ENCODE data around the gene MAGI2.

Gene MAGI2

GRCh38 chr7:79361214-79361613, 92.3 kb downstream of the MAGI2 start:
- FAIRE-seq = no peak

- FAIRE-seq = no peak
Measured at GRCh38 chr7:79359827-79360226, 93.6 kb downstream of the MAGI2 start.

DNA sequence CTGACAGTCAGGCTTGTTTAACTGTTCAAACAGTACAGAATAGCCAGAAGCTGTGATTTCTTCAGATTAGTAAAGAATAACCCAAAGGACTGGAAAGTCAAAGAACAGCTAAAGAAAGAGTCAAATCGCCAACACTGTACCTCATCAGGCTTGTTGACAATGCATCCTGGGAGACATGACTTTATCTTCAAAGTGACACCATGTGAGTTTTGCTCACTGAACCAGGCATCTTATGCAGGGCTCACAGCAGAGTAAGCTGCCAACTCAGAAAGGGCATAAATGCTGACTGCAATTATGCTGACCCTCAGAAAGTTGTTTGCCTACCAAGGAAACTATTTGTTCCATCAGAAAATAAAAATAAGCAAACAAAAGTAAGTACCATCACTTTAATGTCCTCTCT, 96.4 kb downstream of the MAGI2 start:
- no peak for FAIRE-seq

- no peak for FAIRE-seq
Measured at GRCh38 chr7:79353720-79354468, 99.6 kb downstream of the MAGI2 start.

- FAIRE-seq = no peak
Measured at GRCh38 chr7:79352323-79352722, 101.1 kb downstream of the MAGI2 start.

DNA sequence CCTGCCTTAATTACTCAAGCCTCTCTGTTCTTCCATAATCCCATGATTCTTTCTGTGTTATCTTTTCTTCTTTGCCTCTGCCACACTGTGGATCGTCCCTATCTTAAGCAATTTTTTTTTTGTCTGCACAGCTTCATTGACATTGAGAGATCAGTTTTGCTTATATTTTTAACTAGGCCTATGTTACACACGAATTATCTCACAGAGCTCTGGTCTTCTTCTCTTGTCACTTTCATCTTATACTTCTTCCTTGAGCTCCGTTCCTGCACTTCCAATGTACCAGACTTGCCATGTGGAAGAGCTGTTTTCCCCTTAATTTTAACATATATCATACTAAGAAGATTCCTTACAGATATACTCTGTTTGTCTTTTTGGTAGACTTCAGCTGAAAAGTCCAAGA, 106.1 kb downstream of the MAGI2 start:
- FAIRE-seq = no peak

- FAIRE-seq = no peak
Measured at GRCh38 chr7:79341902-79342301, 111.6 kb downstream of the MAGI2 start.

DNA sequence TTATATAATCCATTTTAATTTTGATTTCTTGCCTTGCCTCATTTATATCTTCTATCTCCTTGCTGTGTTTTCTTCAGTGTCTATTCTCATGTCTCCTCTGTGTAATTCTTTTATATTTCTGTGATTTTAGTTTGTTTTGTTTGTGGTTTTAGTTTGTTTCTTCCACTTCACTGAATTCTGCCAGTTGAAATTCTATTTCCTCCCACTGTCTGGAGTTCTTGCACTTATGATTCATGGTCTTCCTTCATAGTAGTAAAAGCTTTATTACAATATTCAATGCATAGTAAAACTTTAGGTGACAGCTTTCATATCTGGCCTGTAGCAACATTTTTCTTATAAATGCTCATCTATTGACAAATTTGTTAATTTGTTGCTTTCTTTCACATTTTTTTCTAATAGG, 113.3 kb downstream of the MAGI2 start:
- no peak for FAIRE-seq

DNA sequence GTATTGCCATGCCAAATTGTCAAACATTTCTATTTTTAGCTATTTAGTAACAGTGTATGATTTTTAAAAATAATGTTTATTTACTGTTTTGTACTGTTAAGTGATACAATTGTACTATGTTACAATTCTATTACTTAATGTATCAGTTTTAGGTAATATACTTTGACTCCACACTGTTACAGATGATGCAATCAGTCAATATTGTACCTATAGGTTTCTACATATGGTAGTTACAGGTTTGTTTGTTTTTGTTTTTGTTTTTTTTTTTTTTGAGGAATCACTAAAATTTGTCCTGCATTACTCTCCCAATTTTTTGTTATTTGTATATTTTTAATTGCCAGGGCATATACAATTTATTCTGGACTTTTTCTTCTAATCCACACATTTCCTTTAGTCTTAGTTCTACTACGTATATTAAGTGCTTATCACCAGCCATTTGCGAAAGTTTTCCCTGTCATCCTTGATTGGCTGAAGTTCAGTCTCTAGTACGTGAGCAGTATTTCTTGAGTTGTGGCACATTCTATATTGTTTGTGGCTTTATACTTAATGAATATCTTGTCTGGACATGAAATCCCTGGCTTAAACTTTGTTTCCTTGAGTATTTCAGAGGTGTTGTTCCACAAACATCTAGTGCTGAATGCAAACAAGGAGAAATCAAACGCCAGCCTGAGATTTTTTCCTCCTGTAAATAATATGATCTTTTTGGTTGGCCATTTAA, 114.1 kb downstream of the MAGI2 start:
- no peak for FAIRE-seq

- no peak for FAIRE-seq
Measured at GRCh38 chr7:79337717-79338116, 115.8 kb downstream of the MAGI2 start.

GRCh38 chr7:79334841-79335240, 118.6 kb downstream of the MAGI2 start:
- no peak for FAIRE-seq

- FAIRE-seq = no peak
Measured at GRCh38 chr7:79334334-79334733, 119.1 kb downstream of the MAGI2 start.

- FAIRE-seq = no peak
Measured at GRCh38 chr7:79332091-79332490, 121.4 kb downstream of the MAGI2 start.

- FAIRE-seq = no peak
Measured at GRCh38 chr7:79329464-79329863, 124.0 kb downstream of the MAGI2 start.

DNA sequence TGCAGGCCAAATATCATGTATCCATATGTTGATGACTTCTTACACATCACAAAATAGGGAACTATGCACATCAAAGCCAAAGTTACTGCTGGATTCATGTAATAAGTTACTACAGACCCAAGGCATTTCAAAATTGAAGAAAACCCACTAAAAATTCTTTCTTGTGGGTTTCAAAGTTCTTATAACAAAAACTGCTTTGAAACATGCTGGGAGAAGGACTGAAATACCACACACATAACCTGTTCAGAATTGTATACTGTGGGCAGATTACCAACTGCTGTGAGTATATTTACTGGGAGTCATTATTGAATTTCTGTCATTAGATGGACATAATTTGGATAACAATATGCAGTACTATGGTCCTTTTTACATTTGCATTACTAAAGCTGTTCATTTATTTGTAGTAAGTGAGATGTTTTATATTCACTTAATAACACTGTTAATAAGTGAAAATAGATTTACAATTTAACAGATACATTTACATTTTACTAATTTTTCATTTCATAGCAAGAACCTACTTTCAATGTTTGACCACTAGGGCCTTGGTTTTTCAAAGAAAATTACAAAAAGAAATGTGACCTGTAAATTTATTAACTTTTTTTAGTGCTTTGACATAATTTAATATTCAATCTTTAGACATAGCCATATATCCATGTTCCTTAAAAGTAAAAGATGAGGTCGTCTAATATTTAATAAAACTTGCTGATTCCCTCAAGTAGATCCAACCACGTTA, 132.6 kb downstream of the MAGI2 start:
- FAIRE-seq = no peak

DNA sequence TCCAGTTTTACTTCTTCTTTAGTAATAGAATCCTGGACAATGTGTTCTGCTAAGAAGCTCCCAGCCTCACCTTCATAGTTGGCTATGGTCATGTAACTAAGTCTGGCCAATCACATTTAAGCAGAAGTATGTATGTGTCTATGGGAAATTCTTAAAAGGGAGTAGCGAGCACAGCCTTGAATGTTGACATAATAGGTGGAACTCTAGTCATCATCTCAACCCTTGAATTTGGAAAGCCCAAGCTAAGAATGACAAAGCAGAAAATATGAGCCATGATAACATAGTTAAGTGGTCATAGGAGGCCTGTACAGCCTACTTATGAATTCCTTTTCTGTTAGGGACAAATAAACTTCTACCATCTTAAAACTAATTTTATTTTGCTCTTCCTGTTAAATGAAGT, 134.1 kb downstream of the MAGI2 start:
- FAIRE-seq = no peak

DNA sequence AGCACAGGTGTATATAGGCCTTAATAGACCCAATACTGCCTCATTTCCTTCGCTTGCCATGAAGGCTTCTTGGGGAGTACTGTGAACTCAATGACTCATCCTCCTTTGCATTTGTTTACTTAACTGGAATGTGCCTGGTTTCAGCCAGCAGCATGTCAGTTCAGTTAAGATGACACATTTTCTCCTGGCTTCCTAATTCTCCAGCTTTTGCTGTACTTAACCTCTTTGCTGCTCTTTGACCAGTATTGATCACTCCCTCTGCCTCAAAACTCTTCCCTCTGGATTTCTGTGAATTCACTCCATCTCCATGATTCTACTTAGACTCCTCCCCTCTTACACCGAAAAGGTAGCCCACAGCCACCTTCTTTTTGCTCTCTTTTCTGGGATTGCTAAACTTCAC, 135.7 kb downstream of the MAGI2 start:
- FAIRE-seq = no peak

DNA sequence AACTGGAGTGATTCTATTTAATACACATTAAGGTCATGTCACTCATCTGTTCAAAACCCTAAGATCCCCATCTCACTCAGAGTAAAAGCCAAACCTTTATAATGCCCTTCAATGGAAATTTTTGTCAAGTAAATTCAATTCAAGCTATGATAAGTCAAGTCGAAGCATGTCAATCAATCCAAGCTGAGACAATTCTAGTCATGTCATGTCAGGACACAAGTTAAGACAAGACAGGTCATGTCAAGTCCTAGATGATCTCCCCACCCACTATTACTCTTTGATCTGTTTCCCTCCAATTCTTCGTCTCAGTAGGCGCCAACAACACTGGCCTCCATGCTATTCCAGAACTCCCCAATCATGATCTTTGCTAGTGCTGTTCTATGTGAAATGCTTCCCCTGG, 141.4 kb downstream of the MAGI2 start:
- no peak for FAIRE-seq

GRCh38 chr7:79308192-79308591, 145.3 kb downstream of the MAGI2 start:
- no peak for FAIRE-seq

DNA sequence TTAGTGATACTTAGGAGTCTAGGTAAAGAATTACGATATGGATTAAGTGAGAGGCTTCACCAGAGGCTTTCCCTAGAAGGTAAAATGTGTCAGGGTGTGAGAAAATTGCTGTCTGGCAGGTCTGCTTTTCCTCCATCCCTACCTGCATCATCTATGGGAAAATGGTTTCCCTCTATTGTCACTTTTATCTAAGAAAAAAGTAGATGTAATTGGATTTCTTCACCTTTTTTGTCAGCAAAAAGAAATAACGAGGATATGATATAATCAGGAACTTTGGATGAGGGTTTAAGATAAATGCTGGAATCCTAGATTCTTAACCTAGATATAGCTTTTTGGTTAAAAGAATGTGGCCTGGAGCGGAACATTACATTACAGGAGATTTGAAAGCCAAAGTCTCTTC, 146.1 kb downstream of the MAGI2 start:
- no peak for FAIRE-seq

DNA sequence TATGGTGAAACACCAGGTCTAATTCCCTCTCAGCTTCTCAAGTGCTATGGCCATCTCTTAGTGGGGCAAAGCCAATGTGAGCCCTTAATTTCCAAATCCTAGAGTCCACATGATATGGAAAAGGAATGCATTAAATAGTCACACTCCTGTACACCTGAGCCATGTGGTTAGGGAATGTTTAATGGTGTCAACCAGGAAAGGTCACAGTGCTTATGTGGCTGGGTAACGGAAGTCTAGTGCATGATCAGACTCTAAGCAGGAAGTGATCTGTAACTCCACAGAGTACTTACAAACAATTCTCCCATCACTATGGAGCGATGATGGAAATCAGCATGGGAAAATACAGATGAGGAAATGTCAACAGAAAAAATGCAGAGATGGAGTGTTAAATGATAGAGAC, 148.8 kb downstream of the MAGI2 start:
- FAIRE-seq = no peak

GRCh38 chr7:79302293-79302692, 151.2 kb downstream of the MAGI2 start:
- no peak for FAIRE-seq

GRCh38 chr7:79301419-79301818, 152.0 kb downstream of the MAGI2 start:
- FAIRE-seq = no peak

DNA sequence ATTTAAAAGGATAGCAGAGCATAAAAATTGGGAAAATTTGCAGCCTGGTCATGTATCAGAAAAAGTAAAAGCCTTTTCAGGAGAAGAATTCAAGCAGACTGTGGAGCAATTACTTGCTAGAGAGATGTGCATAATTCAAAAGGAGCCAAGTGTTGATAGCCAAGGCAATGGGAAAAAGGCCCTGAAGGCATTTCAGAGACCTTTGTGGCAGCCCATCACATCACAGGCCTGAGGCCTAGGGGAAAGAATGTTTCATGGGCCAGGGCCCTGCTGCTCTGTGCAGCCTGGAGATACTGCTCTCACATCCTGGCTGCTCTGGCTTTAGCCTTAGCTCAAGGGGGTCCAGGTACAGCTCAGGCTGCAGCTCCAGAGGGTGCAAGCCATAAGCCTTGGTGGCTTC, 152.9 kb downstream of the MAGI2 start:
- FAIRE-seq = no peak
